Spleen (tissue), 11 donors: Measurements from ENCODE around the gene CHST15. TPM values are rescaled to one million over a fixed set of nuclear protein-coding genes. Genes with fewer than 3 reads are reported as not detected.

ENCODE experiments used
- DNase-seq: peaks from one replicate; pipeline ENCODE4 v3.0.0-alpha.2; 2020
- H3K27ac ChIP-seq, 8 donors: fragments of 200-600 bp; sonication (generic) in 7 of 8; 1 replicate in 4 of 8; 2 replicates in 4 of 8; pipeline versions ENCODE4 v1.5.0 to v1.8.0; 2016 to 2021; ENCODE audit warnings: inconsistent platforms in 4 of 8, mild to moderate bottlenecking in 4 of 8, moderate library complexity in 1 of 8
- H3K27me3 ChIP-seq, 7 donors: fragments of 200-600 bp; sonication (generic) in 6 of 7; replicated peaks in 1 of 7; 1 replicate in 4 of 7; 2 replicates in 3 of 7; pipeline versions ENCODE4 v1.5.0 to v1.8.0; 2016 to 2021; ENCODE audit warnings: inconsistent platforms in 3 of 7, mild to moderate bottlenecking in 1 of 7
- H3K36me3 ChIP-seq, 6 donors: fragments of 200-600 bp; sonication (generic) in 5 of 6; 1 replicate in 4 of 6; 2 replicates in 2 of 6; pipeline versions ENCODE4 v1.5.0 to v1.8.0; 2016 to 2021; ENCODE audit warnings: inconsistent platforms in 2 of 6
- H3K4me1 ChIP-seq, 6 donors: fragments of 200-600 bp; sonication (generic) in 5 of 6; 1 replicate in 3 of 6; 2 replicates in 3 of 6; pipeline versions ENCODE4 v1.5.0 to v1.8.0; 2016 to 2021; ENCODE audit warnings: inconsistent platforms in 3 of 6
- H3K4me3 ChIP-seq, 8 donors: fragments of 200-600 bp; sonication (generic) in 7 of 8; 1 replicate in 4 of 8; 2 replicates in 4 of 8; pipeline versions ENCODE4 v1.5.0 to v1.8.0; 2016 to 2021; ENCODE audit warnings: inconsistent platforms in 4 of 8, mild to moderate bottlenecking in 4 of 8, moderate library complexity in 2 of 8
- H3K9me3 ChIP-seq, 8 donors: fragments of 200-600 bp; sonication (generic) in 7 of 8; 1 replicate in 4 of 8; 2 replicates in 4 of 8; pipeline versions ENCODE4 v1.5.0 to v1.8.0; 2016 to 2021; ENCODE audit warnings: inconsistent platforms in 4 of 8
- CTCF ChIP-seq, 11 experiments: fragments of 200-600 bp in 7 of 11; fragments of 450-650 bp in 4 of 11; sonication (generic) in 4 of 11; IDR thresholded peaks in 8 of 11; conservative IDR thresholded peaks in 3 of 11; 1 replicate in 7 of 11; 2 replicates in 4 of 11; pipeline versions ENCODE4 v1.4.0 to v1.8.0; 2016 to 2021; ENCODE audit warnings: antibody characterized with exemption in 11 of 11, inconsistent platforms in 4 of 11, mild to moderate bottlenecking in 1 of 11
- POLR2A ChIP-seq, 3 donors: fragments of 450-650 bp; IDR thresholded peaks; one replicate each; pipeline ENCODE4 v1.5.1; 2017; ENCODE audit warnings: antibody characterized with exemption in 3 of 3, mild to moderate bottlenecking in 1 of 3
- POLR2AphosphoS5 ChIP-seq, 3 donors: sonication (generic); formaldehyde crosslinking; IDR thresholded peaks; one replicate each; pipeline ENCODE4 v1.5.1; 2017; ENCODE audit warnings: antibody characterized with exemption in 3 of 3
- WGBS, 5 donors: extraction: QIAGEN DNeasy Blood & Tissue Kit in 3 of 5; methylation state at CpG; one replicate each; pipeline versions ENCODE4 v1.1.5 to v1.1.7; 2013 to 2018; 5-methylcytosine and 5-hydroxymethylcytosine counted together
- intact Hi-C: fragments of 100-400 bp; cut with DNase I; formaldehyde crosslinking; loops from one replicate; pipeline ENCODE4 v1.15.0; 2023; ENCODE audit warnings: low total_unique reads
- polyA plus RNA-seq, 3 donors: library from polyadenylated mRNA; stranded (reverse); fragments of 200-250 nt; gene quantifications; one replicate each; pipeline ENCODE4 v1.2.1, GENCODE V29; 2013
- total RNA-seq, 7 donors: library from RNA; depleted of rRNA in 3 of 7; stranded (reverse); fragments of >200 nt in 3 of 7; fragmentation: NEBNext Ultra II Directional in 4 of 7; extraction: Animal tissue kit (Norgen Biotek cat#: 25700) in 4 of 7; gene quantifications; one replicate each; pipeline versions ENCODE4 v1.1.0 to v1.2.1, GENCODE V29; 2016 to 2021
- donor health status: healthy with polysubstance abuse.
- donor health status: DM: no; HTN: no; CAD: no; lungs with moderate emphysema.
- donor health status: DM: no; HTN: no; CAD: no.
- donor health status: Bipolar disorder and iron deficiency.
- donor health status: healthy.
- donor health status: DM: no; HTN: no; CAD: no.
- donor health status: DM: yes; HTN: yes; CAD: no.

Gene CHST15
- total and polyA plus RNA-seq, 10 donors = 6.1 to 133 (median 102) TPM

- Histone ChIP-seq H3K4me3 (peak overlapping the region in 1 of 8 donors; percentile 59), H3K9me3 (no peaks in the 10 kb centered on the region), H3K27me3 (peaks cover 0 to 27% (median 10%) of the 10 kb centered on the region in 7 donors), H3K36me3 (peaks cover 0 to 18% (median 0%) of the 10 kb centered on the region in 6 donors), H3K4me1 (peaks cover 15 to 80% (median 42%) of the 10 kb centered on the region in 6 donors), H3K27ac (peak overlapping the region in 7 of 8 donors; percentile 77 to 94 (median 84))
- no peak for DNase-seq
- WGBS, 5 donors = 88 to 95% (median 92%) methylated on average over 11 of the region's 11 CpGs
- TF ChIP-seq CTCF (IDR thresholded peaks at IDR 0.05 in 8 of 11, conservative IDR thresholded peaks at IDR 0.05 in 3 of 11) (no peak), POLR2AphosphoS5 (IDR thresholded peaks at IDR 0.05) (peak in 2 of 3 donors; percentile 10 to 30)
- intact Hi-C loops = no loop called here
These were observed 94.9 kb downstream of the CHST15 start for GRCh38 chr10:123998197-123999141.

GRCh38 chr10:123997486-123998196 is 95.8 kb downstream of the CHST15 start:
- H3K9me3 ChIP-seq = no peaks in the 10 kb centered on the region
- H3K27ac ChIP-seq = peak overlapping the region in 7 of 8 donors; percentile 77 to 94 (median 84)
- TF ChIP-seq POLR2A (IDR thresholded peaks at IDR 0.05) (no peak), POLR2AphosphoS5 (IDR thresholded peaks at IDR 0.05) (peak; percentile 18 to 82 (median 42)), CTCF (IDR thresholded peaks at IDR 0.05 in 8 of 11, conservative IDR thresholded peaks at IDR 0.05 in 3 of 11) (peak in 1 of 11 experiments; percentile 10)
- H3K4me3 ChIP-seq = peak overlapping the region in 1 of 8 donors; percentile 59
- WGBS, 5 donors = 14 to 36% (median 24%) methylated on average over 7 of the region's 7 CpGs
- intact Hi-C loops = no loop called here
- DNase-seq = peak; percentile 85
- H3K4me1 ChIP-seq = peaks cover 15 to 80% (median 42%) of the 10 kb centered on the region in 6 donors
- peaks cover 0 to 35% (median 13%) of the 10 kb centered on the region in 7 donors for H3K27me3 ChIP-seq
- peaks cover 0 to 10% (median 0%) of the 10 kb centered on the region in 6 donors for H3K36me3 ChIP-seq

- Histone ChIP-seq H3K27ac (peak overlapping the region in 7 of 8 donors; percentile 77 to 94 (median 84)), H3K9me3 (no peaks in the 10 kb centered on the region), H3K4me1 (peaks cover 15 to 79% (median 42%) of the 10 kb centered on the region in 6 donors), H3K4me3 (peak overlapping the region in 1 of 8 donors; percentile 59), H3K36me3 (peaks cover 0 to 6% (median 0%) of the 10 kb centered on the region in 6 donors), H3K27me3 (peaks cover 0 to 42% (median 20%) of the 10 kb centered on the region in 7 donors)
- TF ChIP-seq CTCF (IDR thresholded peaks at IDR 0.05 in 8 of 11, conservative IDR thresholded peaks at IDR 0.05 in 3 of 11) (no peak), POLR2A (IDR thresholded peaks at IDR 0.05) (no peak), POLR2AphosphoS5 (IDR thresholded peaks at IDR 0.05) (no peak)
- intact Hi-C loops = no loop called here
- DNase-seq = no peak
- 81 to 94% (median 87%) methylated on average over 6 of the region's 6 CpGs for WGBS, 5 donors
These were observed 96.4 kb downstream of the CHST15 start for GRCh38 chr10:123997013-123997412.
